GM12873 (cell line): ENCODE results near the gene TMEM123.
A peak's percentile ranks its signal among the peaks of the same experiment; 100 is the strongest.

Source experiments
- TF ChIP-seq, protein P1 (sequence below): IDR thresholded peaks from 2 replicates; pipeline ENCODE4 v1.5.1; 2012; ENCODE audit warnings: low read depth, mild to moderate bottlenecking, moderate library complexity, low read length, control low read depth; ENCODE audit not compliant: insufficient read depth; ENCODE audit errors: missing control alignments

TMEM123 gene

DNA sequence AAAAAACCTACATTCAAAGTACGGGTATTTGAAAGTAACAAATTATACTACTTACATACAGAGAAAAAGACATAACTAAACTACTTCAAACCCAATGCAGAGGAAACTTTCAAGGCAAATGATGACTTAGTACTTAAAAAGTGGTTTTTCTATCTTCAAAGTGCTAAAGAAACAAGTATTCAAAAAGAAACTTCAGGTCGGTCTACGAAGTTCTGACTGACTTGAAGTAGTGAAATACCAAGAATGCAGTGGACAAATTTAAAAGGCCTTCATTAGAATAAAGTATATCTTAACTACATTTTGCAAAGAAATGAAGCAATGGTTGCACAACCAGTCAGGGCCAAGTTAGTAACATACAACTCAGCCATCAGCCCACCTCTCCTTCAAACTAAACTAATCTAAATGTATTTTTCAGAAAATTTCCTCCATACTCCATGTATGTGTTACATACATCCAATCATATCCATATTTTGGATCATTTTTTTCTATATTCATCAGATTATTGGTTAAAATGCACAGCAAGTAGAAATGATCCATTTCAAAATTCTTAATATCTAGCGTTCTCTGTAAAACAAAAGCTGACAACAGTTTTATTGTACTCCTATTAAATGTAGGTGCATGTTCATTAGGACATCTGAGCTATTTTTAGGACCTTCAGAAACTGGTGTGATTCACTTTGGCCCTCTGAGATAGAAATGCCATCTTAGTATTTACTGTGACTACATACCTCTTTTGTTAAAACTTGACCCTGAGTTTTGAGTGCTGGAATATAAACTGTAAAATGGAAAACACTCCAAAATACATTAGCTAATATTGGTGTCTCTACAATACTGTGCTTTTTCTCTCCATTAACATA, 55.6 kb downstream of the TMEM123 start:
- TF ChIP-seq, protein P1, sequence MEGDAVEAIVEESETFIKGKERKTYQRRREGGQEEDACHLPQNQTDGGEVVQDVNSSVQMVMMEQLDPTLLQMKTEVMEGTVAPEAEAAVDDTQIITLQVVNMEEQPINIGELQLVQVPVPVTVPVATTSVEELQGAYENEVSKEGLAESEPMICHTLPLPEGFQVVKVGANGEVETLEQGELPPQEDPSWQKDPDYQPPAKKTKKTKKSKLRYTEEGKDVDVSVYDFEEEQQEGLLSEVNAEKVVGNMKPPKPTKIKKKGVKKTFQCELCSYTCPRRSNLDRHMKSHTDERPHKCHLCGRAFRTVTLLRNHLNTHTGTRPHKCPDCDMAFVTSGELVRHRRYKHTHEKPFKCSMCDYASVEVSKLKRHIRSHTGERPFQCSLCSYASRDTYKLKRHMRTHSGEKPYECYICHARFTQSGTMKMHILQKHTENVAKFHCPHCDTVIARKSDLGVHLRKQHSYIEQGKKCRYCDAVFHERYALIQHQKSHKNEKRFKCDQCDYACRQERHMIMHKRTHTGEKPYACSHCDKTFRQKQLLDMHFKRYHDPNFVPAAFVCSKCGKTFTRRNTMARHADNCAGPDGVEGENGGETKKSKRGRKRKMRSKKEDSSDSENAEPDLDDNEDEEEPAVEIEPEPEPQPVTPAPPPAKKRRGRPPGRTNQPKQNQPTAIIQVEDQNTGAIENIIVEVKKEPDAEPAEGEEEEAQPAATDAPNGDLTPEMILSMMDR: no peak

GRCh38 chr11:102395720-102396393, 56.7 kb downstream of the TMEM123 start:
- TF ChIP-seq, protein P1: no peak

DNA sequence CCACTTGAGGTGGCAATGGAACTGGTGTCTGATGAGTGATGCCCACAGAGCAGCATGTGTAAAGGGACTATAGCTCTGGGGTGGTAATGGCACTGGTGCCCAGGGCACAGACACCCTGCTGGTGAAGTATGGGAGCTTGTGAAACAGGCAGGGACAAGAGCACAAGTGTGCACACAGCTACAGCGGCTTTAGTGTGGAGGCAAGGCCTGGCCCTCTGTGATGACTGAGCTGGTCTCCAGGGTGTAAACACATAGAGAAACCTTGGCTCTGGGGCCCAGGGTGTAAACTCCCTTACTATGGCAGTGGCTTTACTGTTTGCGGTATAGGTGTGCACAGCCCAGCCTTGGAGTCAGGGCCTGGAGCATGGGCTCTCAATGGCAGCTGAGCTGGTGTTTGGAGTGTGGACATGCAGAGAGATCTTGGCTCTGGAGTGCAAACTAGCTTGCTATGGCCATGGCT, 59.3 kb downstream of the TMEM123 start:
- TF ChIP-seq, protein P1: peak; percentile 18

DNA sequence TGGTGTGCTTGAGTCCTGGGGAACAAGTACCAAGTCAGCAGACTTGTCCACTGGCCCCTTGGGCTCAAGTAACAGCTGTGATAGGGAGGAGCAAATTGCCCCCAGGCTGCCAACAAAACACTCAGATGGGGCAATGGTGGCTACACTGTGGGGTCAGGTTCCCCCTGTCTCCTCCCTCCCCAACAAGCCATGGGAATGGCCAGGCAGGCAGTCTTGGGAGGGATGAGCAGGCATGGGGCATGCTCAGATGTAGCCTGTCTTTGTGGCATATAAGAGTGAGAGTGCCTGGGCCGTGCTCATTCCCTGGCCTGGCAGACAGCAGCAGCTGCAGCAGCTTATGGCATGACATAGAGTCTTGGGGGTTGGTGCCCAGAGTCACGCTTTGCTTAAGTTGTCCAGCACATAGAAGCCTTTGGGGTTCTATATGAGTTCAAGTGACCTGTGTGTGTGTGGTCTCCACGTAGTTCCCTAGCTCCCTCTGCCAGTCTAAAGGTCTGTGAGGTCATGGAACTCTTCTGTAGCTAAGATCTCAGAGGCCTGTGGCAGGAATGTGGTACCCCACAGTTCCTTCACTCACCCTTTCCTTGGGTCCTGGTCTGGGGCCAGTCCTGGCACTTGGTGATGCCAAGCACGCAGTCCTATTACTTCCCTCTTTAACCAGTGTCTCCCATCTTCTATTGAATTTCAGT, 60.9 kb downstream of the TMEM123 start:
- TF ChIP-seq, protein P1: no peak

- TF ChIP-seq, protein P1: peak; percentile 92
These were observed 61.7 kb downstream of the TMEM123 start for GRCh38 chr11:102390667-102391465.

DNA sequence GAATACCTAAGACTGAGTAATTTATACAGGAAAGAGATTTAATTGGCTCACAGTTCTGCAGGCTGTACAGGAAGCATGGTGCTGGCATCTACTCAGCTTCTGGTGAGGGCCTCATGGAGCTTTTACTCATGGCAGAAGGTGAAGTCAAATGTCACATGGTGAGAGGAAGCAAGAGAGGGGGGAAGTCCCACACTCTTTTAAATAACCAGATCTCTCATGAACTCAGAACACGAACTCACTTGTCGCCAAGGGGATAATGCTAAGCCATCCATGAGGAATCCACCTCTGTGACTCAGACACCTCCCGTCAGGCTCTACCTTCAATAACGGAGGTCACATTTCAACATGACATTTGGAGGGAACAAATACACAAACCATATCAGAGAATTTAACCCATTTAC, 63.3 kb downstream of the TMEM123 start:
- TF ChIP-seq, protein P1: no peak
